Cerebellar cortex (tissue), 1 donor: ENCODE measurements around the gene ACAN.

Source experiments
- DNase-seq: peaks from one replicate; pipeline ENCODE4 v3.0.0-alpha.2; 2015; ENCODE audit warnings: low spot score

Gene ACAN

DNA sequence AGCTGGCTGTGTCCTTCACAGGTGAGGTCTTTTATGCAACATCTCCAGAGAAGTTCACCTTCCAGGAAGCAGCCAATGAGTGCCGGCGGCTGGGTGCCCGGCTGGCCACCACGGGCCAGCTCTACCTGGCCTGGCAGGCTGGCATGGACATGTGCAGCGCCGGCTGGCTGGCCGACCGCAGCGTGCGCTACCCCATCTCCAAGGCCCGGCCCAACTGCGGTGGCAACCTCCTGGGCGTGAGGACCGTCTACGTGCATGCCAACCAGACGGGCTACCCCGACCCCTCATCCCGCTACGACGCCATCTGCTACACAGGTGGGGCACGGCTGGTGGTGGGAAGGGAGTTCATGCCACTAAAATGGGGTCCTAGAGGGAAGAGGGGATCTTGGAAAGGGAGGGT, 40.1 kb downstream of the ACAN start:
- DNase-seq: no peak

DNA sequence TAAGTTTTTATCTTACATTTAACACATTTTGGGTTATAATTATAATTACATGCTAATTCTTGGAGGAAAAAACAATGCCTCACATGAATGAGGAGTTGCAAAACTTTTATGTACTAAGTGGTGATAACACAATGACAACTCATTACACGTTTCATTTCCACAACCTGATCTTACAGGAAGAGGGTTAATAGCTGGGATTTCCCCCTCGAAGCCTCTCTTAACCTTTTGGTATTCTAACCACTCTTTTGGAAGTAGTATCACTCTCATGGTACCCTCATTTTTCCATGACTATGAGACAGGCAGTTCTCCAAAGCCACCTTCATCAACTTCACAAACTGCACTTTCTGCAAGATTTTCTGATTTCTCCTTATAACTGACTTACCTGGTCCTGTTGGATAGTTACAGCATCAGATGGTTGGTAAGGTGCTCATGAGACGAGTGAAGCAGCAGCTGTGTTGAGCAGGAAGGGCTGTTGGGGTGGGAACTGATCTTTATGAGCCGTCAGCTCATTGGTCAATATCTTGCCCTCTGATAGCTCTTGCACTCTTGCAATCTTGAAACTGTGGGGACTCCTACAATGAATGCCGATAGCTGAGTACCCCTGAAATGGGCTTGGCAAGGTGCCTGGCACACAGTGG, 41.6 kb downstream of the ACAN start:
- no peak for DNase-seq

DNA sequence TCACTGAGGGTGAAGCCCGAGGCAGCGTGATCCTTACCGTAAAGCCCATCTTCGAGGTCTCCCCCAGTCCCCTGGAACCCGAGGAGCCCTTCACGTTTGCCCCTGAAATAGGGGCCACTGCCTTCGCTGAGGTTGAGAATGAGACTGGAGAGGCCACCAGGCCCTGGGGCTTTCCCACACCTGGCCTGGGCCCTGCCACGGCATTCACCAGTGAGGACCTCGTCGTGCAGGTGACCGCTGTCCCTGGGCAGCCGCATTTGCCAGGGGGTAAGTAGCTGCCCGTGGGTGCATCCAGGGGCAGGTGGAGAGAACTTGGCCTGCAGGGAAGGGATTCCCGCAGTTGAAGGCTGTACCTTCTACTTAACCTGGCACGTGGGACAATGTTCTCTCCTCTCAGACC, 42.4 kb downstream of the ACAN start:
- no peak for DNase-seq

DNA sequence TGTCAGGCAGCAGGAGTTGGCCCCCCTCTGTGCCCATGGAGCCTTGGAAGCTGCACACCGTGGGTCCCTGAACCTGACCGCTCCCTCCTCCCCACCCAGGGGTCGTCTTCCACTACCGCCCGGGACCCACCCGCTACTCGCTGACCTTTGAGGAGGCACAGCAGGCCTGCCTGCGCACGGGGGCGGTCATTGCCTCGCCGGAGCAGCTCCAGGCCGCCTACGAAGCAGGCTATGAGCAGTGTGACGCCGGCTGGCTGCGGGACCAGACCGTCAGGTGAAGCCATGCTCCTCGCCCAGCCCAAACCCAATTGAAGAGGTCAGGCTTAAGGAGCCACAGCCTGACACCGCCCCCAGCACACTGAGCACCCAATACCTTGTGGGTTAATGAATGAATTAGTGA, 43.9 kb downstream of the ACAN start:
- no peak for DNase-seq

DNA sequence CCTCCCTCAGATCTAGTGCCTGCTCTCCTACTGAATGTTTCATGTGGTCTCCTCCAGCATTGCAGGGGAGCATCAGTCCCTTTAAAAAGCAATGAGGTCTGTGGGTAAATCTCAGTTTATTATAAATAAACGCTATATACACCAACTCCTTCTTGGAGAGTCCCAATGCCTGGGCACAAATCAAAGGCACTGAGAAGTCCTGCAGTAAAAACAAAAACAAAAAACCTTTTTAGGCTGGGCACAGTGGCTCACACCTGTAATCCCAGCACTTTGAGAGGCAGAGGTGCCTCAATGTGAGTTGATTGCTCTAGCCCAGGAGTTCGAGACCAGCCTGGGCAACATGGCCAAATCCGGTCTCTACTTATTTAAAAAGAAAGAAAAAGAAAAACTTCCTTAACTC, 45.0 kb downstream of the ACAN start:
- no peak for DNase-seq

DNA sequence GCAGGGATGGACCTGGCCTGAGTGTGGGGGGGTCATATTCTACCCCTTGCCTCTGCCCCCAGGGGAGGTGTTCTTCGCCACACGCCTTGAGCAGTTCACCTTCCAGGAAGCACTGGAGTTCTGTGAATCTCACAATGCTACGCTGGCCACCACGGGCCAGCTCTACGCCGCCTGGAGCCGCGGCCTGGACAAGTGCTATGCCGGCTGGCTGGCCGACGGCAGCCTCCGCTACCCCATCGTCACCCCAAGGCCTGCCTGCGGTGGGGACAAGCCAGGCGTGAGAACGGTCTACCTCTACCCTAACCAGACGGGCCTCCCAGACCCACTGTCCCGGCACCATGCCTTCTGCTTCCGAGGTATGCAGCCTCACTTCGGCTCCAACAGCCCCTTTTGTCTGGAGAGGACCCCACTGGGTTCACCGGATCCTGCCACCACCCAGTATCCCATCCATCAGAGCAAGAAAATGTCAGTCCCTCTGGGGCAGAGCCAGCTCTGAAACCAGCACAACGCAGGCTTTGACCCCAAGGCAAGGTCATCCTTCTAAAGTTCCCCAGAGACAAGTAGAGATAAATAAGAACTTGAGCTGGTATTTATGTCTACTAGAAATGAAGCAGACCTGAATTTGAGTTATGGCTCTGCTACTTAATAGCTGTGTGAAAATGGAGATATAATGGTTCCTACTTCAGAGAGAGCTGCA, 46.3 kb downstream of the ACAN start:
- no peak for DNase-seq

DNA sequence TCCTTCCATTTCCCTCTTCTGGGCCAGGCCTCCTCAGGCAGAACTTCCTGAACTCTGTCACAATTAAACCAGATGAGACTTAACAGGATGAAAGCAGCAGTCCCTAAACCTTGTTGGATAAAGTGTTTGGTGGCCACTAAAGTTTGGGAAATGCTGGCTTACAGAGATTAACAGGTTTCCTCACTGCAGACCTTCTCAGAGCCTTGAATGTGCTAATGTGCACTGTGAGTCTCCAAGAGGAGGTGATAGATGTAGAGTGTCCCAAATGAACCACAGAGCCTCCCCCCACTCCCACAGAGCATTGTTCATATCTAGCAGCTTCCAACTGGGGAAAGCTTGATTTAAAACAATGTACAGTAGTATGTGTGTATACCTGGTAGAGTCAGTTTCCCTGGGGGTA, 49.2 kb downstream of the ACAN start:
- no peak for DNase-seq

DNA sequence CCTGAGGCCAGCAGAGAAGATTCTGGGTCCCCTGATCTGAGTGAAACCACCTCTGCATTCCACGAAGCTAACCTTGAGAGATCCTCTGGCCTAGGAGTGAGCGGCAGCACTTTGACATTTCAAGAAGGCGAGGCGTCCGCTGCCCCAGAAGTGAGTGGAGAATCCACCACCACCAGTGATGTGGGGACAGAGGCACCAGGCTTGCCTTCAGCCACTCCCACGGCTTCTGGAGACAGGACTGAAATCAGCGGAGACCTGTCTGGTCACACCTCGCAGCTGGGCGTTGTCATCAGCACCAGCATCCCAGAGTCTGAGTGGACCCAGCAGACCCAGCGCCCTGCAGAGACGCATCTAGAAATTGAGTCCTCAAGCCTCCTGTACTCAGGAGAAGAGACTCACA, 55.7 kb downstream of the ACAN start:
- no peak for DNase-seq

DNA sequence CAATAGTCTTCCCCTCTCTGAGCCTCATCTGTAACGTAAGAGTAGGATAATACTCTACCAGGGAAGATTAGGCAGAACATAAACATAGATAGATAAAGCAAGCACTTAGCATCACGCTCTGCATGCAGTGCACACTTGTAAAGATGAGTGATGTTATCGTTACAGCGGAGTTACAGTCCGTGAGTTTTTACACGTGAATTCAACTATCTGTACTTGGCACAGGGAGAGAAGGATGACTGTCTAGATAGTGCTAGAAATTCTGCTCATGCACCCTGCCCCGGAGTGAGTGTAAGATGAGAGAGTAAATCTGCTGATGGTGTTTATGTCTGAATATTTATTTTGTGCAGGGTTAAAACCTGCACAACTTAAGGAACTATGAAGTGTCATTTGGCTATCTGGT, 56.3 kb downstream of the ACAN start:
- no peak for DNase-seq

DNA sequence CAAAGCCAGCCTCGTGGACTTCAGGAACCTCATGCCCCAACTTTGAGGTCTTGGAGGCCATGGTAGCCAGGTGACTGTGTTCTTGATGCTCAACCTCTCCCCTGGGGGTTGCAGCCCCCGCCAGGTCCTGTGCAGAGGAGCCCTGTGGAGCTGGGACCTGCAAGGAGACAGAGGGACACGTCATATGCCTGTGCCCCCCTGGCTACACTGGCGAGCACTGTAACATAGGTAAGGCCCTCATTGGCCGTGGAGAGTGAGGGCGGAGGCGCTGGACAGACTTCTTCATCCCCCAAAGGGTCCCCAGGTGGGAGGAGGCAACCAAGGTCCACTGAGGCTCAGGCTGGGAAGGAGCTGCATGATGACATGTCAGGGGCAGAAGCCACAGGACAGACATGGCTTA, 57.0 kb downstream of the ACAN start:
- no peak for DNase-seq

DNA sequence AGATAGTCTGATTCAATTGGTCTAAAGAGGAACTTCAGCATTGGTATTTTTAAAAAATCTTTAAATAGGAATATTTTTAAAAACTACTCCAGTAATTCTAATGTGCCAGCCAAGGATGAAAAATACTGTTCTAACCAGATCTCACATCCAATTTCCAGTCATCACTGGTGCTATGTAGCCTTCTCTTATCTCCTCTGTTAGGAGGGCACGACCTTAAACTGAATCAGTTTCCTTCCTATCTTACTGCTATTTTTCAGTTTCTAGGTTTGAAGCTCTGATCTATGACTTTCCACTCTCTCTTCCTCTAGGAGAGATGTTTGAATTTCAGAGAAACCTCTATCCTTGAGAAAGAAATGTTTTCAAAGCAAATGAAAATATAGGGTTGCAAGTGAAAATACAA, 60.2 kb downstream of the ACAN start:
- no peak for DNase-seq

DNA sequence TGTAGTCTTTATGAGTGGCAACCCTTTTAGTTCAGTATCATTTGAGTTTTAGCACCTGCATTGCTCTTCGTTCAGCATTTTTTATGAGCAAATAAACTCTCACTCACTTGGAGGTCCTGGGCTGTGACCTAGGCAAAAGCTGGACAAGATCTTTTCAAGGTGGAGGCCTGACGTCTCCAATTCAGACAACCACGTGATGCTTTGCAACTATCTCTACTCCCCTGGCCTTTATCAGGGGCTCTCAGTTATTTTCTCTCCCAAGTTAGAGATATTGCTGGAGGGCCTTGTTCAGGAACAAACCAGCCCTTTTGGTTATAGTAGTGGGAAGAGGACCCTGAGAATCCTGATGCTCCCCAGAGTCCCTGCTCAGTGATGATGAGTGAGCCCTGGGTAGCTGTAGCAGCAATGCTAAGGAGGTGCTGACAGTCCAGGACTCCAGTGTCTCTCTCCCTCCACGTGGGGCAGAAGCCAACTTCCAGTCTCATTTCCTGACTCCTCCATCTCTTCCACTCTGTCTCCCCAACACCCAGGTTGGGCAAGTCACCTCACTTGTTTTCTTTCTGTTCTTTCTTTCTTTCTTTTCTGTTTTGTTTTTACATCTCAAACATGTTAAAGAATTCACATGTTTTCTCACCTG, 61.7 kb downstream of the ACAN start:
- no peak for DNase-seq

DNA sequence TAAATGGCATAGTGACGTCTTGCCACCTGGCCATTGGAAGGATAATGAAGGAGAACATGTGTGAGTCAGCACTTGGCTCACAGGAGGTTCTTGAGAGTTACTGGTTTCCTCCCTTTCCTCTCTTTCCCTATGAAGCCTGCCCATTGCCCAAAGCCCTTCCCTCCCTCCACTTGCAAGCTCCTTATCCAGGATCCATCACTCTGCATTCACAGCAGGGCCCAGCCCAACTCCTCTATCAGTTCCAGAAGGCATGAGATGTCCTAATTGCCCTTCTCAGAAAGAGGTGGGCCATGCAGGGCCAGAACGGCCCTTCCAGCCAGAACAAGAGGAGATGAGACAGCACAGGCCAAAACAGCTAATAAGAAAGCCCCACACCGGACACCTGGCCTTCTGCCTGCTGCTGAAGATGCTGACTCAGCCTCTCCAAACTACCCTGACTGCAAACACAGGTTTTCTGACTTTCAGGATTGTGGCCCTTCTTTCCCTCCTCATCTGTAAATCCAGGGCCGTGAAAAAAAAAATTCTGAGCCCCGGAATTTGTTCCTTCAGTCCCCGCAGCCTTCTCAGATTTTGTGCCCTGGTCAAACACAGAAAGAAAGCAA, 62.4 kb downstream of the ACAN start:
- no peak for DNase-seq

DNA sequence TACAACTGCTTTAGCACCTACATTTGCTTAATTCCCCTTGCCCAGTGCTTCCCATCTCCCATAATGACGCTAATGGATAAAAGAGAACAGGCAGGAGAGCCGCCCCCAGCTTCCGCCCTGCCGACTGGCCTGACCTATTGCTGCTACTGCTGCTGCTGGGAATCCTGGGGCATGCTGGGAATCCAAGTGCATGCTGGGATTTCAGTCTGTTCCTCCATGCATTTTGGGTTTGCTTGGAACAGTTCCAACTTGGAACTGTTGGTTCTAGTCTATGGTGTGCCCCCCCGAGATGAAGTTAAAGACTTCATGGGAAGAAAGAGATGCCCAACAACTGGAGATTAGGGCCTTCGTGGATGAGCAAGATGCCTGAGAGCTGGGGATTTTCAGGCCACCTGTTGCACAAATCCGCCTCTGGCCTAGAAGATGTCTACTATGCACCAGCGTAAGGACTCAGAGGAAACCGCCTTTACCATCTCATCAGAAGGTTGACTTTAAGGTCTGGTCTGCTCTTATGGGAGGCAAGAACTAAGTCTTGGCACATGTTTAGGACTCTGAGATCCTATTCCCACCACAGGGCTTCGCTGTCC, 63.2 kb downstream of the ACAN start:
- DNase-seq: no peak

DNA sequence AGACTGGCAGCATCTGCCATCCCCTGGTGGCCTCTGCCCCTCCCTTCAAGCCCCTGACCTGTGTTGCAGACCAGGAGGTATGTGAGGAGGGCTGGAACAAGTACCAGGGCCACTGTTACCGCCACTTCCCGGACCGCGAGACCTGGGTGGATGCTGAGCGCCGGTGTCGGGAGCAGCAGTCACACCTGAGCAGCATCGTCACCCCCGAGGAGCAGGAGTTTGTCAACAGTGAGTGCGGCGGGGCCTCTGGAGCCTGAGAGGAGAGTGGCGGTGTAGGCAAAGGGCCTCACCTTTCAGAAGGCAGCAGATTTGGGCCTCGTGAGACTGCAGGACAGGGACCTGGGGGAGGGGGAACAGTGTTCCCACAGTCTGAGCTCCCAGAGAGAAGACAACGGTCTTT, 68.1 kb downstream of the ACAN start:
- no peak for DNase-seq

DNA sequence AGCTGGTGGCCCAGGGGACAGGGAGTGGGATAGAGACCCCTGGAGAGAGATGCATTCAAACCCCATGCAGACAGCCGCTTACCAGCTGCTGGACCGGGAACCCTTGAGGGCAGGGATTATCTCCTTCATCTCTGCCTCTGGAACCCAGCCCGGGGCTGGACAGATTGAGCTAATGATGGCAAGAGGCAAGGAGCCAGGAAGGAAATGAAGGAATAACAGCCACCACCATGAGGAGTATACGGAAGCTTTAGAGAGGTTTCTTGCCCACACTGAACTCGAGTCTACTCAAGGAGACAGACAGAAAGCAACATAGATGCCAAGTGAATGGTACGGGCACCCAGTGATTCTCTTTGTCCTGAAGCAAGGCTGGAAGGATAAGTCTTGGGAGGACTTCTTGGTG, 68.9 kb downstream of the ACAN start:
- DNase-seq: no peak

DNA sequence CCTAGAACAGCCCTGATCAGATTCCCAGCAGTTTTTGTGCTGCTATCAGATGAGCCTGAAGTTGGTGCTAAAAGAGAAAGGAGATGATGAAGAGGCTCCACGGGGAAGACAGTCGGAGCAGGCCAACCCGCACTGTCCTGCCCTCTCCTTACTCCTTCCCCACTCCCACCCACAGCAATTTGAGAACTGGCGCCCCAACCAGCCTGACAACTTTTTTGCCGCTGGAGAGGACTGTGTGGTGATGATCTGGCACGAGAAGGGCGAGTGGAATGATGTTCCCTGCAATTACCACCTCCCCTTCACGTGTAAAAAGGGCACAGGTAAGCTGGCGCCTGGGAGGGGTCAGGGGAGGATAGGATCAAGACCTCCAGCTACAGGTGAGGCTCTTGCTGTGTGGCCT, 69.5 kb downstream of the ACAN start:
- DNase-seq: no peak

DNA sequence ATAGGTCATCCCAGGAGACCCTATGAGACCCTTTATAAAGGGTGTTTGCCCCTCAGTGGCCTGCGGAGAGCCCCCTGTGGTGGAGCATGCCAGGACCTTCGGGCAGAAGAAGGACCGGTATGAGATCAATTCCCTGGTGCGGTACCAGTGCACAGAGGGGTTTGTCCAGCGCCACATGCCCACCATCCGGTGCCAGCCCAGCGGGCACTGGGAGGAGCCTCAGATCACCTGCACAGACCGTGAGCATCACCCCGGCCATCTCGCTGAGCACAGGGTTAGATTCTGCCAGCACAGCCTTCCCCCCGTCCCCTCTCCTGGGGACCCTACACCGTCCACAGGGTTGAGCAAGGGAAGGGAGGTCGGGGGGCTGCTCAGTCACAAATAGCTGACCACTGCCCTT, 70.5 kb downstream of the ACAN start:
- no peak for DNase-seq

DNA sequence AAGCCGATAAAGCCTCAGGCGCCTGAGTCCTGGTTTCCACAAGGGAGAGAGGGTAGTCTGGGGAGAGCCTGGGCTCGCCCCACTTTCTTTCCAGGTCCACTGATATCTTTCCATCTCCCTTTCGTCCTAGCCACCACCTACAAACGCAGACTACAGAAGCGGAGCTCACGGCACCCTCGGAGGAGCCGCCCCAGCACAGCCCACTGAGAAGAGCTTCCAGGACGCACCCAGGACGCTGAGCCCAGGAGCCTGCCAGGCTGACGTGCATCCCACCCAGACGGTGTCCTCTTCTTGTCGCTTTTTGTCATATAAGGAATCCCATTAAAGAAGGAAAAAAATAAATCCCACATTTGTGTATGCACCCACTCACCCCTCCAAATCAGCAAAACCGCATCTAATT, 71.0 kb downstream of the ACAN start:
- DNase-seq: no peak

DNA sequence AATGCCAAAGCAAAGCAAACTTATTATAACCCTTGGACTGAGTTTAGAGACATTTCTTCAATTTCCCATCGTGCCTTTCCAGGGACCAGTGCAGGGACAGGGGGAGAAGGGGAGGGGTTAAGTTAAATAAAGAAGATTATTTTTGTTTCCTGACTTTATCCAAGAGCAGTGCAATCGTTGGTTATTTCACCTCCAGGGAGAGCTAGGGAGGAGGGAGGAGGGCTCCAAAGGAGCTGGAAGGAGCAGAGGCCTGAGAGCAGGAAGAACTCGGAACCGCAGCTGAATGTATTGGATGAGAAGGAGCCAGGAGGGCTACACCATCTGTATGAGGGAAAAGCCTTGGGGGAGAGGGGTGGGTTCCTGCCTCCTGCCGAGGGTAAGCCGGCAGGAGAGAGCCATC, 71.4 kb downstream of the ACAN start:
- no peak for DNase-seq

DNA sequence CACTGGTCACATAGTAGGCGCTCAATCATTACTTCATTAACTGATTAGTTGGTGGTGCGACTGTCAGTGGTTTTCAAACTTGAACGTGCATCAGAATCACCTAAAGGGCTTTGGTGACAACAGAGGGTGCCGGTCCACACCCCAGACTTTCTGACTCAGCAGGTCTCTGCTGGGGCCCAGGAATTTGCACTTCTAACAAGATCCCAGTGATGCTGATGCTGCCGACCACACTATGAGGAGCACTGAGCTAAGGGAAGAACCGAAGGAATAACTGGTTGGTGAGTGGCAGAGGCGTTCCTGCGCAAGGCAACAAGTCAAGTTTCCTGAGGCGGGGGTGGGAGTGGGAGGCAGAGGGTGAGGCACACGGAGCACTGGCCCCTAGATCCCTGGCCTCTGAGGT, 73.3 kb downstream of the ACAN start:
- no peak for DNase-seq

DNA sequence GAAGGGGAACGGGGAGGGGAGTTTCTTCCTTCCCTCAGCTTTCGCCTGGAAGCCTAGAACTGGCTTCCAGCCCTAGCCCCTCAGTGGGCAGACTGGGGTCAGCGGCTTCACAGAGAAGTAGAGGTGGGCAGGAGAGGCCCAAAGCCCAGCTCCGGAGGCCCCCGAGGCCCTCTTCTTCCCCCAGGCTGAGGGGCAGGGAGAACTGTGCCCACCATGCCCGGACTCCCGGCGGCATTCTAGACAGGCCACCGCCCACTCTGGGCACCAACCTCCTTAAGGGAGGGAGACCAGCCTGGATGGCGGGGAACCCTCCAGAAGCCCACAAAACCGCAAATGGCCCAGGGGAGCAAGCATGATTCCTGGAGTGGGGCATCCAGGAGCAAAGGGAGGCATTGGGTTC, 74.2 kb downstream of the ACAN start:
- no peak for DNase-seq

DNA sequence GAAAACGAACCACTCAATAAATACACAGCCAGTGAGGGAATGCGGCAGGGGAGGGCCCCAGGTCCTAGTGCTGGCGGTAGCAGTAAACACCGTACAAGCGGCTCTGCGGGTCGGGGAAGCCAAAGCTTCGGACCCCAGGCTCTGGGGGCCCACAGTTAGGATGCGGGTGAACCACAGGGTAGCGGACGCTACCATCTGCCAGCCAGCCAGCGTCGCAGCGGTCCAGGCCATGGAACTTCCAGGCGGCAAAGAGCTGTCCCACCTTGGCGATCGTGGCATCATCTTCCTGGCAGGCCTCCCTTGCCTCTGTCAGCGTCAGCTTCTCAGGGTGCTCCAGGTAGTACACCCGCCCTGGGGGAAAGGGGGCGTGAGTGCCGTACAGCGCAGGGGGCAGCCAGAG, 74.7 kb downstream of the ACAN start:
- DNase-seq: no peak
